Measurements from ENCODE around the gene MLXIP. TPM values are rescaled to one million over a fixed set of nuclear protein-coding genes. Genes with fewer than 3 reads are reported as not detected.

The MLXIP gene
- total and polyA plus RNA-seq, 2 experiments from 2014 or later: 16.2 to 23.0 TPM

- peaks cover 17% of the 10 kb centered on the region; the same call in 1 of the 2 replicates for H4K20me1 ChIP-seq (replicated peaks; ENCODE audit: insufficient read depth)
- Mint-ChIP-seq H3K4me1 (peaks cover 30% of the 10 kb centered on the region), H3K9me3 (no peaks in the 10 kb centered on the region; the same call in 2 of the 3 replicates), H3K4me3 (no peak overlapping the region), H3K27me3 (ENCODE audit: insufficient read depth, low read depth, poor library complexity) (peaks cover 19% of the 10 kb centered on the region), H3K36me3 (ENCODE audit: low read depth) (peaks cover 8% of the 10 kb centered on the region), H3K27ac (peak overlapping the region; percentile 26; the same call in 1 of the 2 replicates)
- H3K27me3 ChIP-seq (ENCODE audit: insufficient read depth): peaks cover 15% of the 10 kb centered on the region
- H3F3A ChIP-seq (replicated peaks; ENCODE audit: low read depth): no peaks in the 10 kb centered on the region
- peaks cover 23% of the 10 kb centered on the region; the same call in 1 of the 2 replicates for H3K4me1 ChIP-seq (ENCODE audit: insufficient read depth)
- ATAC-seq: no peak
- no peak overlapping the region for H3K4me3 ChIP-seq
- TF ChIP-seq ZNF462 (CRISPR knock-in tag; IDR thresholded peaks at IDR 0.05) (no peak), EZH2phosphoT487 (IDR thresholded peaks at IDR 0.05; ENCODE audit: unreplicated experiment) (no peak), ZNF331 (CRISPR knock-in tag; IDR thresholded peaks at IDR 0.05; ENCODE audit: low read depth) (no peak), POLR2AphosphoS5 (IDR thresholded peaks at IDR 0.05; ENCODE audit: low read depth) (no peak), CREB1 (CRISPR knock-in tag; IDR thresholded peaks at IDR 0.05; ENCODE audit: low read depth) (no peak), STAT1 (IDR thresholded peaks at IDR 0.05; ENCODE audit: unreplicated experiment) (no peak), NANOG (IDR thresholded peaks at IDR 0.05; ENCODE audit: borderline replicate concordance) (no peak), JUNB (IDR thresholded peaks at IDR 0.05; ENCODE audit: unreplicated experiment) (no peak), ZNF114 (CRISPR knock-in tag; IDR thresholded peaks at IDR 0.05) (no peak), EZH2 (IDR thresholded peaks at IDR 0.05; ENCODE audit: low read depth, unreplicated experiment) (no peak)
- TF ChIP-seq, protein P1, sequence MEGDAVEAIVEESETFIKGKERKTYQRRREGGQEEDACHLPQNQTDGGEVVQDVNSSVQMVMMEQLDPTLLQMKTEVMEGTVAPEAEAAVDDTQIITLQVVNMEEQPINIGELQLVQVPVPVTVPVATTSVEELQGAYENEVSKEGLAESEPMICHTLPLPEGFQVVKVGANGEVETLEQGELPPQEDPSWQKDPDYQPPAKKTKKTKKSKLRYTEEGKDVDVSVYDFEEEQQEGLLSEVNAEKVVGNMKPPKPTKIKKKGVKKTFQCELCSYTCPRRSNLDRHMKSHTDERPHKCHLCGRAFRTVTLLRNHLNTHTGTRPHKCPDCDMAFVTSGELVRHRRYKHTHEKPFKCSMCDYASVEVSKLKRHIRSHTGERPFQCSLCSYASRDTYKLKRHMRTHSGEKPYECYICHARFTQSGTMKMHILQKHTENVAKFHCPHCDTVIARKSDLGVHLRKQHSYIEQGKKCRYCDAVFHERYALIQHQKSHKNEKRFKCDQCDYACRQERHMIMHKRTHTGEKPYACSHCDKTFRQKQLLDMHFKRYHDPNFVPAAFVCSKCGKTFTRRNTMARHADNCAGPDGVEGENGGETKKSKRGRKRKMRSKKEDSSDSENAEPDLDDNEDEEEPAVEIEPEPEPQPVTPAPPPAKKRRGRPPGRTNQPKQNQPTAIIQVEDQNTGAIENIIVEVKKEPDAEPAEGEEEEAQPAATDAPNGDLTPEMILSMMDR (conservative IDR thresholded peaks at IDR 0.05; ENCODE audit: low read depth in 2 of 2): no peak
- DNase-seq (ENCODE audit: low spot score): no peak
- no peaks in the 10 kb centered on the region for H3K9me2 ChIP-seq (ENCODE audit: insufficient read depth)
- no peaks in the 10 kb centered on the region for H3K36me3 ChIP-seq (ENCODE audit: insufficient read depth)
- H3K27ac ChIP-seq (ENCODE audit: low read depth): no peak overlapping the region
- no peak overlapping the region for H3K4me2 ChIP-seq
- H2AFZ ChIP-seq: no peak overlapping the region
- peaks cover 59% of the 10 kb centered on the region for H3K79me2 ChIP-seq (replicated peaks; ENCODE audit: insufficient read depth)
Measured at GRCh38 chr12:122082621-122083356, 4.2 kb downstream of the MLXIP start.
